Spleen (tissue), 7 donors: ENCODE results near the gene RTP2.

ENCODE experiments used
- CTCF ChIP-seq, 11 experiments: fragments of 200-600 bp in 7 of 11; fragments of 450-650 bp in 4 of 11; sonication (generic) in 4 of 11; IDR thresholded peaks in 8 of 11; conservative IDR thresholded peaks in 3 of 11; 1 replicate in 7 of 11; 2 replicates in 4 of 11; pipeline versions ENCODE4 v1.4.0 to v1.8.0; 2016 to 2021; ENCODE audit warnings: antibody characterized with exemption in 11 of 11, inconsistent platforms in 4 of 11, mild to moderate bottlenecking in 1 of 11
- POLR2A ChIP-seq, 3 donors: fragments of 450-650 bp; IDR thresholded peaks; one replicate each; pipeline ENCODE4 v1.5.1; 2017; ENCODE audit warnings: antibody characterized with exemption in 3 of 3, mild to moderate bottlenecking in 1 of 3
- donor health status: DM: no; HTN: no; CAD: no; lungs with moderate emphysema.
- donor health status: DM: no; HTN: no; CAD: no.
- donor health status: DM: no; HTN: no; CAD: no.

- TF ChIP-seq CTCF (IDR thresholded peaks at IDR 0.05 in 8 of 11, conservative IDR thresholded peaks at IDR 0.05 in 3 of 11) (no peak), POLR2A (IDR thresholded peaks at IDR 0.05) (no peak)
These were observed 39.4 kb downstream of the RTP2 start for GRCh38 chr3:187662848-187663409.
